ENCODE results near the gene PLD3.
"Not testable (repeated sequence)": the region's sequence is repeated elsewhere in the genome, so short reads cannot be mapped to it uniquely, and the experiment has no call there.

The PLD3 gene

DNA sequence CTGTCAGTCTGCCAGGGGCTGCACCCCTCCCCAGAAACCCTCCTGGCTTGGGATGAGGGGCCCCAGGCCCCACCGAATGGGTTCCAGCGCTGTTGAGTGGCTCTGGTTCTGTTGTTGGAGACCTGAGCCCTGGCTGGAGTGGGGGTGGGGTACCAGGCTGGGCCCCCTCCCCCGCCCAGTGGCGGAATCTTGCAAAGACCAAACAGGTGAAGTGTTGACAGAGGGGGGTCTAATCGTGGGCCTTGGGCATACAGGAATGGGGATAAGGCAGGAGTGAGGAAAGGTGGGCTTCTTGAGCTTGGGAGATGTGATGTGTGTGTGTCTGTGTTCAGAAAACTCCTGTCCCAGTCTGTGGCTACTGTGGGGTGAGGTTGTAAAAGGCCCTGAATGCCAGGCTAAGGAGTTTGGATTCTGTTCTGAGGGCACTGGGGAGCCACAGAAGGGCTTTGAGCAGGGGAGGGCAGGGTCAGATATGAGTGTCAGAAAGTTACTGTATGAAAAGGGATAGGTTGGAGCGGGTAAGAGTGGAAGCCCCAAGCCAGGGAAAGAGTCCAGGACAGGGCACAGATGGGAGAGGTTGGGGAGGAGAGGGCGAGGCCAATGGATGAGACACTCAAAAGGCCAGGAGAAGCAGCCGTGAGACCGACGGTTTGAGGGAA is 41.7 kb downstream of the PLD3 start, which contains the start of gene HIPK4:
Gene HIPK4, minus strand, starts transcription at position 98 of the 659 bp plus-strand sequence. CDS start 279 bp downstream, outside the sequence.
- DNase-seq (ENCODE audit: low spot score), result no peak

DNA sequence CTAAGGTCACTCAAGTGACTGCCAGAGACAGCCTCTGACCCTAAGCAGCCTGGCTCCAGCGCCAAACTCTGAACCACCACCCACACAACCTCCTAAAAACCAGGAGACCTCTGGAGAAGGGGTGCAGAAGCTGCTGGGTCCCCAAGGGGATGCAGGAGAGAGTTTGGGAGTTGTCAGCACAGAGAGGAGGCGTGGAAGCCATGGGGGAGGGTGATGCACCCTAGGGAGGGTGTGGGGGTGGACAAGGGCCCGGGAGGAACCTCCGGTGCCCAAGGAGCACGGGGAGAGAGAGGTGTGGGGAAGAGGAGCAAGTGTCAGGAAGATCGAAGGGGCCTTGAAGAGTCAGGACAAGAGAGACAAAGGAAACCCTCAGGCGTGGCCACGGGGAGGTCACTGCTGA is 43.6 kb downstream of the PLD3 start:
- no peak for DNase-seq (ENCODE audit: low spot score)

DNA sequence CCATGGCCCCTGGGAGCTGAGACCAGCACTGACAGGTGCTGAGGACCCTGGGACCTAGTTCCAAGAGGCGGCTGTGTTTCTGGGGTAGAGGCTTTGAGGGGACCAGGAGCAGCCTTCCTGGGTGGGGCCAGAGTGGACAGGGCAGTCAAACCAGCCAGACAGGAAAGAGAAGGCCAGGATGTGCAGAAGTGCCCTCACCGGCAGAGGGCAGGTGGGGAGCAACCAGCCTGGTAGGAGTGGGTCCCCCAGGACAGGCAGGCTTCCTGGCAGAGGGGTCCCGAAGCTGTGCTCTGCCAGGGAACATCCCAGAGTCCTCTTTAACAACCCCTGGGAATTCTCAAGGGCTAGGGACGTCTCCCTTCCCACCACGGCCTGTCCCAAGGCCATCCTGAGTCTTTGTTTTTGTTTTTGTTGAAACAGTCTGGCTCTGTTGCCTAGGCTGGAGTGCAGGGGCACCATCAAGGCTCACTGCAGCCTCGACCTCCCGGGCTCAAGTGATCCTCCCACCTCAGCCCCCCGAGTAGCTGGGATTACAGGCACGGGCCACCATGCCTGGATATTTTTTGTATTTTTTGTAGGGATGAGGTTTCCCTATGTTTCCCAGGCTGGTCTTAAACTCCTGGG is 44.5 kb downstream of the PLD3 start:
- DNase-seq (ENCODE audit: low spot score), result no peak

DNA sequence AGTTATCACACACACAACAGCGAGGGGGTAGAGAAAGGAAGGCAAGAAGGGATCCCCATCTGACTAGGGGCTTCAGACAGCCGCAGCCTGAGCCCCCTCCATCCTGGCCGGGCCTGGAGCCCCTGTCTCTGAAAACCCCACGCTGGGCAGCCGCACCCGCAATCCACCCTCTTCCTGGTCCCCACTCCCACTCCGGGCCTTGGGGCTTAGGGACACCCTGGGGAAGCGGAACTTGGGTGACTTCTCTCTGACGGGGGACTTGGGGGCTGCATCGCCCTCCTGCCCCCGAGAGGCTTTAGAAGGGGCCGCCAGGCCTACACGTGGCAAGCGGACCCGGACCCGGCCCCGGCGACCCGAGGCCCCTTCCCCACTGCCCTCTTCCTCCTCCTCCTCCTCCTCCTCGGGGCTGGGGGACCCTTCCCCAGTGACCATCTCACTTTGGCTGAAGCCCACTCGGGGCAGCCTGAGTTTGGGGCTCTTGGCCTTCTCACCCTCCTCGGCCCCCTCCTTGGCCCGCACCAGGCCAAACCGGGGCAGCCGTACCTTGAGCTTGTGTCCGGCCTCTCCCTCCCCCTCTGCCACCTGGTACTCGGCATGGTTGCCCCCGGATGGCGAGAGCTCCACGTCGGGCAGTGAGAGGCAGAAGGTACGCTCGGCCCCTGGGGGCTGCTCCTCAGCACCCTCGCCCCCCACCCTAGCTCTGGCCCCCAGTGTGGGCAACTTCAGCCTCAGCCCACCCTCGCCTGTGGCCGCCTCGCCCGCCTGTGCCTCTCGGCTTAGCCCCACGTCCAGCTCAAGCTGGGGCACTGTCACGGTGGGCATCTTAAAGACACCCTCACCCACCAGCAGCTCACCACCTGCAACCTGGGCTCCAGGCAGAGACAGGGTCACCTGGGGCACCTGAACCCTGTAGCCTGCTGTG is 45.7 kb downstream of the PLD3 start:
- DNase-seq (ENCODE audit: low spot score), result no peak

DNA sequence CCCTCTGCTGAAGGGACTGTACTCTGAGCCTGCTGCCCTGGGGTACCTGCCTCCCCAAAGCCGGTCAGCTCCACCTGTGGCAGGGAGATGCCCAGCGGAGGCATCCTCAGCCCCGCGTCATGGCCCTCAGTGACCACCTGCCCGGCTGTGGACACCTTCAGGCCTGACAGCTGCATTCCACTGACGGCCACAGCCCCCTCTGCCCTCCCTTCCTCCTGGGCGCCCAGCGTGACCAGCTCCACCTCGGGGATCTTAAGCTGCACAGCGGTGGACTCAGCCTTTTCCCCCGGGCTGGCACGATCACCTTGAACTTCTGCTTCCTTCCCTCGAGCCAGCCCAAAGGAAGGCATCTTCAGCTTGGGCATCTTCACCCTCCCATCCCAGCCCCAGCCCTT is 46.3 kb downstream of the PLD3 start:
- DNase-seq (ENCODE audit: low spot score), result no peak

DNA sequence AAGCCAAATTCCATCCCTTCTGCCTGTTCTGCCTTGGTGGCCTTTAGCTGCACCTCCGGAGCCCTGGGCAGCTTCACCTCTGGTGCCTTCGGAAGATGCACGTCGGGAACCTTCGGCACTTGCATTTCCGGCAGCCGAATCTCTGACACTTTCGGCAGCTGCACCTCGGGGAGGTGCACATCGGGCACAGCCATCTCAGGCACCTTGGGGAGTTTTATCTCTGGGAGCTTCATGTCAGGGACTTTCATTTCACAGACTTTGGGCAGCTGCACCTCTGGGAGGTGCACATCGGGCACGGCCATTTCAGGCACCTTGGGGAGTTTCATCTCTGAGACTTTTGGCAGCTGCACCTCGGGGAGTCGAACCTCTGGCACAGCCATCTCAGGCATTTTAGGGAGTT is 47.5 kb downstream of the PLD3 start:
- DNase-seq (ENCODE audit: low spot score), result no peak

DNA sequence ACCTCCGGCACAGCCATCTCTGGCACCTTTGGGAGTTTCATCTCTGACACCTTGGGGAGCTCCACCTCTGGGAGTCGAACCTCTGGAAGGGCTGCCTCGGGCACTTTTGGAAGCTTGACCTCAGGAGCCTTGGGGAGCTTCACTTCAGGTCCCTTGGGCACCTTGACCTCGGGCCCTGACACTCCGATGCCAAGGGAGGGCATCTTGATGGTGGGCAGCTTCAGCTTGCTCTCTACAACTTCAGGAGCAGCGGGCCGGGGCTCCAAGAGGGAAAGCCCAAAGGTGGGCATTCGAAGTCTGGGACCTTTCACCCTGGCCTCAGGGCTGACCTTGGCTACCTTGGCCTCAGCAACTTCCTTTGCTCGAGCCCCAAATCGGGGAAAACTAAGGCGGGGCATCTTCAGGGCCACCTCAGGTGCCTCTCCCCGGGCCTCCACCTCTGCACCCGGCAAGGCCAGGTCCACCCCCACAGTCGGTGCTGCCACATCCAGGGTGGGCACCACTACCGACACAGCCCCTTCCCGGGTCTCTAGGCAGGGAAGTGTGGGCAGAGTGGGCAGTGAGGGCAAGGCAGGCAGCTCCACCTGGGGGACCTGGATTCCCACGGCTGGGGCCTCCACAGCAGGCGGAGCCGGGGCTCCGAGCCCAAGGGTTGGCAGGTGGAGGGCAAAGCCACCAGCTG is 48.5 kb downstream of the PLD3 start:
- no peak for DNase-seq (ENCODE audit: low spot score)

DNA sequence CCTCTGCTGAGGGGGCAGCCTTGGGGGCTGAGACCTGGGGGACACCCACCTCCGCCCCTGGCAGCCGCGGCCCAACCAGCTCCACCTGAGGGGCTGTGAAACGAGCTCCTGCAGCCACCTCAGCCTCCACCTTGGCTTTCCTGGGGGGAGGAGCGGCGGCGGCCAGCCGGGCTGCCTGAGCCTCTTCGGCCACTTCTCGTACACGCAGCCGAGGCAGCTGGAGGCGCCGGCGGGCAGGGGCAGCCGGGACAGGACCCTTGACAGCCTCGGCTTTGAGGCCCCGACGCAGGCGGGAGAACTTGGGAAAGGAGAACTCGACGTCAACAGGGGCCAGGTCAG is 49.0 kb downstream of the PLD3 start:
- no peak for DNase-seq (ENCODE audit: low spot score)

DNA sequence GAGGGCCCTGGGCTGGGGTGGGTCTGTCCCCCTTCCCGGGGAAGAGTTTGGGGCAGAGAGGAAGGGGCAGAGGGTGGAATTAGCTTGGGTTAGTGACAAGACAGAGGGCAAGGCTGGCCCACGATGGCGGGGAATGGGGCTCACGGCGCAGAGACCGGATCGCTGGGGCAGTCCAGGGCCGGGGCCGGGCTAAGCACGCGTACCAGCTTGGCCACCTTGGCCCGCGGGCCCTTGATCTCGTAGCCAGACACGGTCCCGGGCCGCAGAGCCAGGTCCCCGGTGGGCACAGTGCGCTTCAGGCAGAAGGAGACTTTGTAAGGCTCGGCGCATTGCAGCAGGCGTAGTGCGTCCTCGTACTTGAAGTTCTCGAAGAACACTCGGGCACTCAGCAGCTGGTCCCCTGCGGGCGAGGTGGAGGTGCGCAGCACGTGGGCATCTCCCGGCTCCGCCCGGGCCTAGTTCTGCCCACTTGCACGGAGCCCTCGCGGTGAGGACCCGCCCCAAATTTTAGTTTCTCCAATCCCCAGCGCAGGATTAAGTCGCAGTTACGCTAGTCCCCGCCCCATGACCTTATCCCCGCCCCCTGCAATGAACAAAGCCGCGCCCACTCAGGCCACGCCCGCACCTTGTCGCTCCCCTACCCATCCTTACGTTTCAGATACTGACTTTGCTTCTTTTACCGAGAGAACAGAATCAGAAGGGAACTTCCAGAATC is 50.1 kb downstream of the PLD3 start:
- peak; percentile 70 for DNase-seq (ENCODE audit: low spot score)

DNA sequence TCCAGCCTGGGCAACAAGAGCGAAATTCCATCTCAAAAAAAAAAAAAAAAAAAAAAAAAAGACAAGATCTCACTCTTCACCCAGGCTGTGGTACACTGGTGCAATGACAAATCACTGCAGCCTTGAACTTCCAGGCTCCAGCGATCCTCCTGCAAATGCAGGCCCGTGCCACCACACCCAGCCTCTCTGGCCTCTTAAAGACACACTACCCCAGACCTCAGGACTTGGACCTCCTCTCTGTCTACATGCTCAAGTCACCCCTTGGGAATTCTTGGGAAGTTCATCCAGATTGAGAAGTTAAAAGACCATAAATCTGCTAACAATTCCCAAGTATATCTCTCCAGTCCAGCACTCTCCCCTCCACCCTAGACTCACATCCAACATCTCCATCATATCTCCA is 52.1 kb downstream of the PLD3 start:
- DNase-seq (ENCODE audit: low spot score), result no peak

DNA sequence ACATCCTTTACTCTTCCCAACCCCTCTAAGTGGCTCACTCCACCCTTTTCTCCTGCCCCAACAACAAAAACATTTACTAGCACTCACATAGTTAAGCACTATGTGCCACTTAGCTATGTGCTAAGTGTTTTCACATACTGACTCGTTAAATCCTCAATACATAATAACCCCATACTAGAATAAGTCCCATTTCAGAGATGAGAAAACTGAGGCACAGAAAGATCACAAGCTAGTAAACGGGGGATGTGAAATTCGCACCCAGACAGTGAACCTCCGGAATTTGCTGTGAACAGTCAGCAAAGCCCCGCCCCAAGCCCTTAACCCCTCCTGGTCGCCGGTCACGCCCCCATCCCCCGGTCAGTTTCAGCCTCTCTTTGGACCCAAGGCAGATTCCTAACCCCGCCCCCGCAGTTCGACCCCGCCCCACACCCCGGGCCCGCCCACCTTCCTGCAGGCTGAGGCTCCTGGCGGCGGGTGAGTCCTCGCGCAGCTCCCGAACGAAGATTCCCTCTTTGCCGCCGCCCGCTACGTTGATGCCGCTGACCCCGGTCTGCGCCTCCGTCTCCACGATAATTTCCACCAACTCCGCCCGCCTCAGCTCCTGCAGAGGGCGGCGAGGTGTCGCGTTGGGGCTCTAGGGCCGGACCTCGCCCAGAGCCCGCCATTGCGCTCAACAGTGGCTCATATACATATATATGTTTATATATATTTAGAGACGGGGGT is 54.9 kb downstream of the PLD3 start:
- DNase-seq (ENCODE audit: low spot score), result peak; percentile 93

DNA sequence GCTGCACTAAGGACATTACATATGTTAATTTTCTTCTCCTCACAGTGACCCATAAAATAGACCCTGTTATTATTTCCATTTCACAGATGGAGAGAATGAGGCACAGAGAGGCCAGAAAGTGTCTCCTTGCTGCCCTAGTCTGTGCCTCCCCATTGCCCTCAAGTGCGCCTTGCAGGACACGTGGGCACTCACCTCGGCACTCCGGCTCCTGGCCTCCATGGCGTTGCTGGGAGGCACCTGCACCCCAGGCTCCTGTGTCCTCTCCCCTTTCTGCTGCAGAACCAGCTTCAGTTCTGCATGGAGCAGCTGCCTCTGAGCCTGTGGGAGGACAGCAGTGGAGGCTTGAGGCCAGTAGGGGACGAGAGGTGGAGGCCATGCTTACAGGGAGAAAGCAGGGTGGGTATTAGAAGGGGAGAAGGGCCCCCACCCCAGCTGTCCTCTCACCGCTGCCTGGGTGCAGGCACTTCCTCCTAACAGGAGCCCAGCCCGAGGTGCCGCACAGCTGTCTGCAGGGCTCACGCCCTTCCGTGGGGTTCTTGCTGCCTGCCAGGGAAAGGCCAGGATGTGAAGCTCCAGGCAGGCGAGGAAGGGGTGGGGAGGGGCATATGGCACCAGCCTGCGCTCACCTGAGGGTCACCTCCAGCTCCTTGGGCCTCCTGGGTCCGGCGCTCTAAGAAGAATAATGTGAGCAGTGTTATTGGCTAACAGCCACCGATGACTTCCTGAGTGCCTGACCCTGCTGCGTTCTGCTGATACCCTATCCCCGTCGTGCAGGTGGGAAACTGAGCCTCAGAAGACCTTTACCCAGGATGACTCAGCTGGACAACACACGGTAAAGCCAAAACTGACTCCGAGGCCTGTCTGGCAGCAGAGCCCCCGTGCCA is 59.5 kb downstream of the PLD3 start:
- no peak for DNase-seq (ENCODE audit: low spot score)

DNA sequence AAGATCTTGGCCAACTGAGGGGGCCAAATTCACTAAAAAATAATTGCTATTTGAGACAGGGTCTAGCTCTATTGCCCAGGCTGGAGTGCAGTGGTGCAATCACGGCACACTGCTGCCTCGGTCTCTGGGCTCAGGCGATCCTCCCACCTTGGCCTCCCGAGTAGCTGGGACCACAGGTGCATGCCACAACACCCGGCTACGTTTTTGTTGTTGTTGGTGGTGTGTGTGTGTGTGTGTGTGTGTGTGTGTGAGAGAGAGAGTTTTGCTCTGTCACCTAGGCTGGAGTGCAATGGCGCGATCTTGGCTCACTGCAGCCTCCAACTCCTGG is 60.1 kb downstream of the PLD3 start:
- DNase-seq (ENCODE audit: low spot score), result not testable (repeated sequence)

DNA sequence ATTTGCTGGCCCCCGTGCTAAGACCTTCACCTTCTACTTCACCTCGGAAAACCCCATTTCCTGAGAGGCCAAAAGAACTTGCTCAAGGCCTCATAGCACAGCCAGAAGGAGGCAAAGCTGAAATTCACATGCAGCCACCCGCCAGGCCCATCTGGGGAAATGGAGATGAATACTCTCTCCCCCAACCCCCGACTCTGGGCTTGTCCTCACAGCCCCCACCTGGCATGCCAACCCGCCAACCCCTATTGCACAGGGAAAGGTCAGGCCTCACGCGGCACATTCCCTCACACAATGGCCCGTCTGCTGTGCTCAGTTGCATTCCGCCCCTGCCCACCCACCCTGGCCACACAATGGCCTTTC is 61.5 kb downstream of the PLD3 start:
- DNase-seq (ENCODE audit: low spot score), result no peak

DNA sequence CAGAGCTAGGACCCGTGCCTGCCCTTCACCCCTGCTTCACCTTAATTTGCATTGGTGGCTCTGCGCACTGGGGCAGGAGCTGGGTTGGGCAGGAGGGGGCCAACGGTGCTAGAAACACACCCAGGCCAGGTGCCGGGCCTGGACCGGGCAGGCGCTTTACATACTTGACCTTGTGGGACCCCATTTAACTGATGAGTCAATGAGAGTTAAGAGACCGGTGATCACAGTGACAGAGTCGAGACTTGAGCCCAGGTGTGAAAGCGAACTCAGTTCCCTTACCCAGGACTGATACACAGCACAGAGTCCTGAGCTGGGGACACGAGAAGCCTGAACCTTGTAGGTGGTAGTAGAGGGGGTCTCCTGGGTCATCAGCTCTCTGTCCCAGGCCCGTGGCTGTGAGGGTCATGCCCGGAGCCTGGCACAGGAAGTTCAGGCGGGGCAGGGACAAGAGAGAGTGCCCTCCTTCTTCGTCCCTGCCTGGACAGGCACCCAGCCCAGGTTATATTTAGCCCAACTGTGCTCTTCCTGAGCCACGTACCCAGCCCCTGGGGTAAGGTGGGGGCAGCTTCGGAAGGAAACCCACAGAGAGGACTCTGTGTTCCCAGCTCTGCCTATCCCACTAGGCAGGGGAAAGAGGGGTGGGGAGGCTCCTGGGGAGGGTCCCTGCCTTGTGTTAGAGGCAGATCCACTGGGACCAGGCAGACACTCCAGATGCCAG is 62.8 kb downstream of the PLD3 start:
- DNase-seq (ENCODE audit: low spot score), result no peak

DNA sequence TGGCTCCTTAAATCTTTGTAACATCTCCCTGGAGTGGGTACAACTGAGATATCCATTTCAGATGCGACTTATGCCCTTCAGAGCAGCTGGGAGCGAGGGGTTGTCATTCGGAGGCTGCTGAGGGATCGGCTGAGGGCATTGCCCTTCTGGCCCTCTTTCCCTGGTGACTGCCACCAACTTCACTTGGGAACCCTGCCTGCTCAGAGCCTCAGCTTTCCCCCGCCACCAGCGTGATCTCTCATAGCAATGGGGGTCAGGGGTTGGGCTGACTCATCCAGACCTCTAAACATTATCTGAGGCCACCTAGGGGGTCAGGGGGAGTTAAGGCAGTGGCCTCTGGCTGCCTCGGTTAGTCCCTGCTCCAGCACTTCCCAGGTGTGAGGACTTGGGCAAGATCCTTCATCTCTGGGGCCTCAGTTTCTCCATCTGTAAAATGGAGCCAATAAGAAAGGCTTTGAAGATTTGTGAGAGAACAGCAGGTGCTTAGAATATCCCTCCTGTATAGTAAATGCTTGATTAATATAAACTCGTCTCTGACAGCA is 63.5 kb downstream of the PLD3 start:
- no peak for DNase-seq (ENCODE audit: low spot score)

DNA sequence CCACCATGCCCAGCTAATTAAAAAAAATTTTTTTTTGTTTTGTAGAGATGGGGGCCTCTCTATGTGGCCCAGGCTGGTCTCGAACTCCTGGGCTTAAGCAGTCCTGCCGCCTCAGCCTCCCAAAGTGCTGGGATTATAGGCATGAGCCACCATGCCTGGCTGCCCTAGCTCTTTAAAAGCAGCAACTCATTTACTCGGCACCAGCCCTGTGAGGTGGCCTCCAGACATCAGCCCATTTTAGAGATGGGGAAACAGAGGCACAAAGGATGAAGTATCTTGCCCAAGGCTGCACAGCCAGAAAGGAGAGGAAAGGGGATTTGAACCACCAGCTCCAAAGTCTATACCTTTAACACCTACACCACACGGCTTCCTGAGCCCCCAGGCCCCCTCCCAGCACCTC is 64.4 kb downstream of the PLD3 start:
- DNase-seq (ENCODE audit: low spot score), result no peak

DNA sequence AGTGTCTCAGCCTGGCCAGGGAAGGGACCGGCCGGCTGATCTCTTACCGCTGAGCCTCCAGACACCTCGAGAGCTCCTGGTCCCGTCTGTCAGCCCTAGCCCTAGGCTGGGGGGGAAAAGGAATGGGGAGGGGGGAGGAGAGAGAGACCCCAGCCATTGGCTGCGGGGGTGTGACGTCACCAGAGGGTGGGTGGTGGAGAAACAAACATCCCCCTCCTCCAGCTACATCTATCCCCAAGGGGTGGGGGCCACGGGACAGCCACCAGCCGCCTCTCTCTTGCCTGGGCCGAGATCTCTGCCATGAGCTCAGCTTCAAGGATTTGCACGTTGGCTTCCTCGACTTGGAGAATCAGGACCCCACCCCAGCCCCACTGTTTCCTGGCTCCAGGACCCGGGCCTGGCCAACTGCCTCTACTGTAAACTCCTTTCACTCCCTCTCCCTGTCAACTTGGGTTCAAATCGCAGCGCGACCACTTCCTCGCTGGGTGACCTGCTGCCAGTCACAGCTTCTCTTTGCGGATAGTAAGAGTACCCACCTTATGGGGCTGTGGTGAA is 64.9 kb downstream of the PLD3 start, which contains the start of gene PRX:
Gene PRX, minus strand, starts transcription at position 88 of the 555 bp plus-strand sequence. CDS start 5,446 bp downstream, outside the sequence.
- no peak for DNase-seq (ENCODE audit: low spot score)

Data from COLO829 (cell line).